Myocyte (in vitro differentiated cells): Measurements from ENCODE around the gene OR51T1. TPM values are rescaled to one million over a fixed set of nuclear protein-coding genes. Genes with fewer than 3 reads are reported as not detected.

Source experiments
- DNase-seq: peaks from one replicate; pipeline ENCODE4 v3.0.0-alpha.2; 2012; ENCODE audit warnings: low read depth
- total RNA-seq: library from RNA; depleted of rRNA; stranded (reverse); fragments of >200 nt; gene quantifications from 2 replicates; pipeline ENCODE4 v1.2.3, GENCODE V29; 2014

OR51T1 gene
- total RNA-seq, 1 donor from 2014 or later: not detected

GRCh38 chr11:4926608-4927007 lies 44.9 kb downstream of the OR51T1 start:
- no peak for DNase-seq

Other genes starting within 250 kb of the OR51T1 start
- not detected in 2 replicates for gene OR51D1, start 244.4 kb upstream of the OR51T1 start, total RNA-seq
- not detected in 2 replicates for gene OR51E1, start 237.9 kb upstream of the OR51T1 start, total RNA-seq
- gene OR51E2, start 184.0 kb upstream of the OR51T1 start, total RNA-seq: not detected in 2 replicates
- gene MMP26, start 177.1 kb upstream of the OR51T1 start, total RNA-seq: not detected in 2 replicates
- not detected in 2 replicates for gene OR51F1, start 112.0 kb upstream of the OR51T1 start, total RNA-seq
- not detected in 2 replicates for gene OR52R1, start 77.5 kb upstream of the OR51T1 start, total RNA-seq
- not detected in 2 replicates for gene OR51F2, start 60.6 kb upstream of the OR51T1 start, total RNA-seq
- not detected in 2 replicates for gene OR51S1, start 32.7 kb upstream of the OR51T1 start, total RNA-seq
- gene OR51A7, start 21.9 kb downstream of the OR51T1 start, total RNA-seq: not detected in 2 replicates
- not detected in 2 replicates for gene OR51G2, start 37.5 kb downstream of the OR51T1 start, total RNA-seq
- not detected in 2 replicates for gene OR51G1, start 42.4 kb downstream of the OR51T1 start, total RNA-seq
- not detected in 2 replicates for gene OR51A4, start 65.7 kb downstream of the OR51T1 start, total RNA-seq
- gene OR51A2, start 73.8 kb downstream of the OR51T1 start, total RNA-seq: not detected in 2 replicates
- gene OR51L1, start 113.0 kb downstream of the OR51T1 start, total RNA-seq: not detected in 2 replicates
- gene OR52J3, start 164.6 kb downstream of the OR51T1 start, total RNA-seq: not detected in 2 replicates
- not detected in 2 replicates for gene OR52E2, start 177.7 kb downstream of the OR51T1 start, total RNA-seq
- not detected in 2 replicates for gene OR52E1, start 187.7 kb downstream of the OR51T1 start, total RNA-seq